Smooth muscle cell of the pulmonary artery (primary cell): ENCODE results near the gene ADM5. TPM values are rescaled to one million over a fixed set of nuclear protein-coding genes. Genes with fewer than 3 reads are reported as not detected.

Experiments used
- total RNA-seq: library from RNA; depleted of rRNA; stranded (reverse); fragments of >200 nt; gene quantifications from 2 replicates; pipeline ENCODE4 v1.2.3, GENCODE V29; 2014

ADM5 gene
- 0.36 and 0.52 TPM in 2 replicates for total RNA-seq

GRCh38 chr19:49689133-49690078, at the start of gene ADM5:
TSS of gene ADM5 (plus strand) at chr19:49689594. CDS start at chr19:49689838, 244 bp downstream.

DNA sequence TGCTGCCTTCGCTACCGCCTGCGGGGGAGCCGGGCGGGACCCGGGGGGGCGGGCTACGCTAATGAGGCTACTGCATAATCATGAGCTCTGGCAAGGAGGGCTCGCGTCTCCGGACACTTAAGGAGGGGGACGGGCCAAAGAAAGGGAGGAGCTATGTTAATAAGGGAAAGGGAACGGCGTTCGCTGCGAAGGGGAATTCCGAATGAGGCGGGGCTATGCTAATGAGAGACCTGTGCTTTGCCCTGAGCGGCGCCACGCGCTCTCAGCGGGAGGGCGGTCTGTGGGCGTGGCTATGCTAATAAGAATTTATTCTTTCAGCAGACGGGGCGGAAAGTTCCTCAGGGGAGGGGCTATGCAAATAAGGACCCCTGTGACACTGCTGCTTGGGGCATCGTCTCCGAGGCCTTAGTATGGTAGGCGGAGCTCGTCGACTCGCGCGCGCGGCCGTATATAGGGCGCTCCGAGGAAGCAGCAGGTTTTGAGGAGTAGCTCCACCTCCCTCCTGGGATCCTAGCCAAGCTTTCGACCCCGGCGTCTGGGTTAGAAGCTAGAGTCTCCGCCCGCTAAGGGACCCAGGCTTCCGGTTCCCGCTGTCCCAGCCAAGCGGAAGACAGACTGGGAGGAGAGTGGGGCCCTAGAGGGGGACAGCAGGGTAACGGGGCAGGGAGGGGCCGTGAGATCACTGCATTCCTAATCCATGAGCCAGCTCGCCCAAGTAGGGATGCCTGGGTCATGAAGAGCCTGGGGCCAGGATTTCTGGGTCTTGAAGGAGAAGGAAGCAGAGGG, 49.1 kb upstream of the ADM5 start, which contains the start of gene RRAS:
RRAS (minus strand) TSS at position 31 of the 786 bp plus-strand sequence. CDS start 45 bp downstream, outside the sequence.

DNA sequence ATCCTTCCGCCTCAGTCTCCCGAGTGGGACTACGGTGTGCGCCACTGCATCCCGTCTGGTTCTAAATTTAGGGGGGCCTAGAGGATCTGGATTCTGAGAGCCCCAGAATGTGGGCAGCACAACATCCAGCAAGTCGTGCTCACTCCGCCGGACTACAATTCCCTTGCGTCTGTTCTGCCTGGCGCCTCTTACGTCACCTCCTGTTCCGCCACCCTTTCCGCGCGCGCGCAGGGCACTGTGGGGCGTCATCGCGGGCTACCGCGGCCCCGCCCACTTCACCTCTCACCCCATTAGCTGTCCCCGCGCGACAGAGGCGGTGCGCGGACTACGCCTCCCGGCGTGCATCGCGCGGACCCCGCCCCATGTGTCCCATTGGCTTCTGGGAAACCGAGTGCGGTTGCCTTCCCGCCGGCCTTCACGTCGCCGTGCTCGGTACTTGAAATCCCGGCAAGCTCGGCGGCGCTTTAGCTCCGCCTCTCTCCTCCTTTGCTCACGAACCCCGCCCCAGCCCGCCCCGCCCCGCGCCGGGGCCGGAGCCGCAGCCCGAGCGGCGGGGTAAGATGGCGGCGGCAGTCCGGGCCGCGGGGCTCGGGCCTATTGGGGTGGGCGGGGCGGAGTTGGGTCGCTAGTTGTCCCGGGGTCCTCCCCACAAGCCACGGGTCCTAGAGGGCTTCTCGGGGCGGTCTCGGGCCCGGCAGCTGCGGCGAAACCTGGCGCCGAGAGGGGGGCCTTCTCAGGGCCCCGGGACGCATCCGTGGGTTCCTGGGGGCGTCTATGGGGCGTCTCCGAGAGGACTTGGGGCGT, 47.5 kb upstream of the ADM5 start, which contains the start of gene SCAF1:
SCAF1 (plus strand) TSS at position 522 of the 804 bp plus-strand sequence. CDS start 2,818 bp downstream, outside the sequence.

GRCh38 chr19:49665351-49666119, 23.9 kb upstream of the ADM5 start, which contains the start of the genes BCL2L12 and IRF3:
TSS of gene BCL2L12 (plus strand) at chr19:49665933. CDS start at chr19:49666693, 760 bp downstream.
TSS of gene IRF3 (minus strand) at chr19:49665857. CDS start at chr19:49664838, 1,019 bp downstream.

GRCh38 chr19:49677231-49677900, 12.0 kb upstream of the ADM5 start, which contains the start of gene PRMT1:
TSS of gene PRMT1 (plus strand) at chr19:49677271. CDS start at chr19:49677281, 10 bp downstream.

GRCh38 chr19:49690656-49691242, 1.4 kb downstream of the ADM5 start, which contains the start of gene CPT1C:
TSS of gene CPT1C (plus strand) at chr19:49691116. CDS start at chr19:49692253, 1,137 bp downstream.

Other genes starting within 250 kb of the ADM5 start
- gene SLC17A7, start 248.1 kb upstream of the ADM5 start, total RNA-seq, result 0.17 and 0.20 TPM in 2 replicates
- gene PIH1D1, start 237.8 kb upstream of the ADM5 start, total RNA-seq, result 73.1 and 91.4 TPM in 2 replicates
- 18.3 and 19.8 TPM in 2 replicates for gene ALDH16A1, start 236.4 kb upstream of the ADM5 start, total RNA-seq
- 2.3 and 3.5 TPM in 2 replicates for gene FLT3LG, start 215.4 kb upstream of the ADM5 start, total RNA-seq
- gene RPL13A, start 202.0 kb upstream of the ADM5 start, total RNA-seq, result 1,440 and 2,433 TPM in 2 replicates
- 1,074 and 1,489 TPM in 2 replicates for gene RPS11, start 193.2 kb upstream of the ADM5 start, total RNA-seq
- gene FCGRT, start 176.9 kb upstream of the ADM5 start, total RNA-seq, result 66.7 and 86.0 TPM in 2 replicates
- 339 and 441 TPM in 2 replicates for gene RCN3, start 161.6 kb upstream of the ADM5 start, total RNA-seq
- 30.8 and 33.4 TPM in 2 replicates for gene NOSIP, start 109.0 kb upstream of the ADM5 start, total RNA-seq
- gene PRRG2, start 108.3 kb upstream of the ADM5 start, total RNA-seq, result 0.65 and 0.86 TPM in 2 replicates
- gene PRR12, start 98.4 kb upstream of the ADM5 start, total RNA-seq, result 4.2 and 6.1 TPM in 2 replicates
- 82.1 and 88.7 TPM in 2 replicates for gene RRAS, start 49.5 kb upstream of the ADM5 start, total RNA-seq
- 22.7 and 30.5 TPM in 2 replicates for gene SCAF1, start 47.4 kb upstream of the ADM5 start, total RNA-seq
- 64.3 and 68.0 TPM in 2 replicates for gene IRF3, start 23.7 kb upstream of the ADM5 start, total RNA-seq
- 2.7 TPM in 2 replicates for gene BCL2L12, start 23.7 kb upstream of the ADM5 start, total RNA-seq
- 205 and 248 TPM in 2 replicates for gene PRMT1, start 12.3 kb upstream of the ADM5 start, total RNA-seq
- 24.3 and 29.3 TPM in 2 replicates for gene CPT1C, start 1.5 kb downstream of the ADM5 start, total RNA-seq
- 0.52 TPM in 1 of 2 replicates, not detected in the other for gene TSKS, start 73.7 kb downstream of the ADM5 start, total RNA-seq
- 145 and 148 TPM in 2 replicates for gene AP2A1, start 77.4 kb downstream of the ADM5 start, total RNA-seq
- 21.3 and 30.7 TPM in 2 replicates for gene FUZ, start 123.7 kb downstream of the ADM5 start, total RNA-seq
- 21.0 and 23.4 TPM in 2 replicates for gene MED25, start 128.7 kb downstream of the ADM5 start, total RNA-seq
- gene PTOV1, start 161.6 kb downstream of the ADM5 start, total RNA-seq, result 78.2 and 83.5 TPM in 2 replicates
- gene PNKP, start 178.0 kb downstream of the ADM5 start, total RNA-seq, result 28.7 and 45.7 TPM in 2 replicates
- 14.1 and 14.3 TPM in 2 replicates for gene AKT1S1, start 187.8 kb downstream of the ADM5 start, total RNA-seq
- gene TBC1D17, start 188.1 kb downstream of the ADM5 start, total RNA-seq, result 18.6 and 22.7 TPM in 2 replicates
- gene IL4I1, start 207.3 kb downstream of the ADM5 start, total RNA-seq, result 0.13 and 0.23 TPM in 2 replicates
- gene ATF5, start 239.6 kb downstream of the ADM5 start, total RNA-seq, result 5.3 and 6.3 TPM in 2 replicates
- 22.2 and 29.3 TPM in 2 replicates for gene NUP62, start 239.9 kb downstream of the ADM5 start, total RNA-seq